Glutamatergic neuron (in vitro differentiated cells): ENCODE data around the gene SMIM33. TPM values are rescaled to one million over a fixed set of nuclear protein-coding genes. Genes with fewer than 3 reads are reported as not detected.

Experiments
- total RNA-seq: library from RNA; stranded (reverse); fragmentation: NEBNext Ultra II Directional; extraction: Animal tissue kit (Norgen Biotek cat#: 25700); gene quantifications from one replicate; pipeline ENCODE4 v1.2.1, GENCODE V29; 2021; ENCODE audit not compliant: unreplicated experiment

The SMIM33 gene
- total RNA-seq, 1 donor from 2014 or later = not detected

Other genes with a start within 250 kb of the SMIM33 start
- gene MATR3, start 177.3 kb upstream of the SMIM33 start, total RNA-seq = 372 TPM
- 128 TPM for gene PAIP2, start 129.2 kb upstream of the SMIM33 start, total RNA-seq
- gene SLC23A1, start 87.7 kb upstream of the SMIM33 start, total RNA-seq = not detected
- gene MZB1, start 81.1 kb upstream of the SMIM33 start, total RNA-seq = not detected
- 1.3 TPM for gene PROB1, start 75.9 kb upstream of the SMIM33 start, total RNA-seq
- gene SPATA24, start 66.9 kb upstream of the SMIM33 start, total RNA-seq = 6.2 TPM
- 55.9 TPM for gene DNAJC18, start 31.5 kb upstream of the SMIM33 start, total RNA-seq
- gene ECSCR, start 8.3 kb upstream of the SMIM33 start, total RNA-seq = not detected
- gene STING1, start 11.8 kb downstream of the SMIM33 start, total RNA-seq = not detected
- gene UBE2D2, start 90.3 kb downstream of the SMIM33 start, total RNA-seq = 188 TPM
- 130 TPM for gene CXXC5, start 177.3 kb downstream of the SMIM33 start, total RNA-seq